K562 (cell line): ENCODE measurements around the gene CCDC69. TPM values are rescaled to one million over a fixed set of nuclear protein-coding genes. Genes with fewer than 3 reads are reported as not detected.

Source experiments
- ETV6 ChIP-seq, 3 experiments: fragments of 150-350 bp in 1 of 3; sonication (generic) in 1 of 3; formaldehyde crosslinking in 1 of 3; IDR thresholded peaks; 2 replicates each; pipeline versions ENCODE4 v1.6.1 to v1.8.0; 2014 to 2022; ENCODE audit warnings: borderline replicate concordance in 2 of 3, low read depth in 2 of 3, antibody characterized with exemption in 1 of 3, low read length in 1 of 3, mild to moderate bottlenecking in 1 of 3, missing genetic modification reagents in 1 of 3
- GATAD2B ChIP-seq: fragments of 450-650 bp; IDR thresholded peaks from 2 replicates; pipeline ENCODE4 v1.6.1; 2017; ENCODE audit warnings: mild to moderate bottlenecking, borderline replicate concordance
- PCBP2 ChIP-seq: fragments of 200-400 bp; formaldehyde crosslinking; IDR thresholded peaks from 2 replicates; pipeline ENCODE4 v1.6.1; 2018; ENCODE audit warnings: low read length, low read depth, mild to moderate bottlenecking, moderate library complexity; ENCODE audit not compliant: poor library complexity, severe bottlenecking
- RBM25 ChIP-seq: fragments of 200-400 bp; formaldehyde crosslinking; IDR thresholded peaks from 2 replicates; pipeline ENCODE4 v1.6.1; 2018; ENCODE audit warnings: low read length, low read depth, moderate library complexity; ENCODE audit not compliant: severe bottlenecking
- SP1 ChIP-seq: sonication (generic); formaldehyde crosslinking; IDR thresholded peaks from 2 replicates; pipeline ENCODE4 v1.8.1; 2022; ENCODE audit warnings: mild to moderate bottlenecking, missing genetic modification reagents
- YY1 ChIP-seq, 3 experiments: IDR thresholded peaks; 2 replicates each; pipeline ENCODE4 v1.6.1; 2011; ENCODE audit warnings: low read length in 2 of 3, mild to moderate bottlenecking in 2 of 3, moderate library complexity in 2 of 3, borderline replicate concordance in 1 of 3, control low read depth in 1 of 3, low read depth in 1 of 3; ENCODE audit not compliant: insufficient read depth in 3 of 3, insufficient replicate concordance in 2 of 3, control insufficient read depth in 1 of 3, insufficient read length in 1 of 3; ENCODE audit errors: extremely low read depth in 1 of 3
- polyA plus RNA-seq, 8 experiments: library from polyadenylated mRNA; depleted of rRNA in 4 of 8; stranded (reverse) in 5 of 8; unstranded in 3 of 8; fragments of >200 nt; fragmentation: Nextera tagmentation in 2 of 8; fragmentation: Illumina TruSeq in 1 of 8; extraction: Ambion mirVana in 2 of 8; extraction: Trizol in 1 of 8; gene quantifications; 2 replicates each; pipeline versions ENCODE4 v1.2.1 to v1.2.3, GENCODE V29; 2011 to 2014; ENCODE audit warnings: inconsistent platforms in 1 of 8, missing spikeins in 1 of 8
- total RNA-seq, 7 experiments: library from RNA; depleted of rRNA in 6 of 7; stranded (reverse); fragments of >200 nt in 6 of 7; fragmentation: Illumina TruSeq in 2 of 7; extraction: Trizol in 2 of 7; gene quantifications; 2 replicates each; pipeline versions ENCODE4 v1.2.1 to v1.2.3, GENCODE V29; 2011 to 2021; ENCODE audit warnings: low replicate concordance in 1 of 7
- TF ChIP-seq, protein P1 (sequence below), 3 experiments: fragments of 200-800 bp in 1 of 3; fragments of 250-450 bp in 1 of 3; fragments of 450-650 bp in 1 of 3; sonication (Bioruptor Pico) in 1 of 3; sonication (Bioruptor generic) in 1 of 3; formaldehyde crosslinking in 1 of 3; IDR thresholded peaks; 2 replicates each; pipeline versions ENCODE4 v1.6.1 to v1.8.0; 2016 to 2022; ENCODE audit warnings: mild to moderate bottlenecking in 2 of 3, missing genetic modification characterization in 2 of 3, missing compliant biosample characterization in 1 of 3, moderate library complexity in 1 of 3

Gene CCDC69
- total and polyA plus RNA-seq, 9 of the 15 experiments (the other 6 are each of a cell fraction or from before 2014, with no cell fraction given), result 0.65 to 12.2 (median 7.6) TPM

DNA sequence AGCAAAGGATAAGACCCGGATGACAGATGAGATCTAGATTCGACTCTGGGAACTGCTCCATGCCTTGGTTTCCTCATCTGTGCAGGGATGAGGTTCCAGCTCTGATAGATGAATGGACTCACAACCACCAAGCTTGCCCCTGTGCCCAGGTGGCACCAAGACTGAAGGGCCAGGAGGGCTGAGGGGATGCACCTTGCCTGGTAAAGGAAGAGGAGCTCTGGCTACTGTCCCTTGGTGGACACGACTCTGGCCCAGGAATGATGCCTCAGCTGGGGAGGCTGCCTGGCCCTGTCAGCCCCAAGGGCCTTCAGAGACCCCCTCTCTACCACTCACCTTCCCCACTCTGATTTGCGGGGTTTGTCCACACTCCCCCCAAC lies 41.4 kb downstream of the CCDC69 start (continued):
- TF ChIP-seq, protein P1, sequence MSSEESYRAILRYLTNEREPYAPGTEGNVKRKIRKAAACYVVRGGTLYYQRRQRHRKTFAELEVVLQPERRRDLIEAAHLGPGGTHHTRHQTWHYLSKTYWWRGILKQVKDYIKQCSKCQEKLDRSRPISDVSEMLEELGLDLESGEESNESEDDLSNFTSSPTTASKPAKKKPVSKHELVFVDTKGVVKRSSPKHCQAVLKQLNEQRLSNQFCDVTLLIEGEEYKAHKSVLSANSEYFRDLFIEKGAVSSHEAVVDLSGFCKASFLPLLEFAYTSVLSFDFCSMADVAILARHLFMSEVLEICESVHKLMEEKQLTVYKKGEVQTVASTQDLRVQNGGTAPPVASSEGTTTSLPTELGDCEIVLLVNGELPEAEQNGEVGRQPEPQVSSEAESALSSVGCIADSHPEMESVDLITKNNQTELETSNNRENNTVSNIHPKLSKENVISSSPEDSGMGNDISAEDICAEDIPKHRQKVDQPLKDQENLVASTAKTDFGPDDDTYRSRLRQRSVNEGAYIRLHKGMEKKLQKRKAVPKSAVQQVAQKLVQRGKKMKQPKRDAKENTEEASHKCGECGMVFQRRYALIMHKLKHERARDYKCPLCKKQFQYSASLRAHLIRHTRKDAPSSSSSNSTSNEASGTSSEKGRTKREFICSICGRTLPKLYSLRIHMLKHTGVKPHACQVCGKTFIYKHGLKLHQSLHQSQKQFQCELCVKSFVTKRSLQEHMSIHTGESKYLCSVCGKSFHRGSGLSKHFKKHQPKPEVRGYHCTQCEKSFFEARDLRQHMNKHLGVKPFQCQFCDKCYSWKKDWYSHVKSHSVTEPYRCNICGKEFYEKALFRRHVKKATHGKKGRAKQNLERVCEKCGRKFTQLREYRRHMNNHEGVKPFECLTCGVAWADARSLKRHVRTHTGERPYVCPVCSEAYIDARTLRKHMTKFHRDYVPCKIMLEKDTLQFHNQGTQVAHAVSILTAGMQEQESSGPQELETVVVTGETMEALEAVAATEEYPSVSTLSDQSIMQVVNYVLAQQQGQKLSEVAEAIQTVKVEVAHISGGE (CRISPR knock-in tag; IDR thresholded peaks at IDR 0.05), result no peak
- TF ChIP-seq RBM25, result no peak
- no peak for TF ChIP-seq SP1 (CRISPR knock-in tag)
- TF ChIP-seq YY1 (IDR thresholded peaks at IDR 0.05; ENCODE audit: borderline replicate concordance in 1 of 3, control insufficient read depth in 1 of 3, extremely low read depth in 1 of 3, insufficient read depth in 3 of 3, insufficient read length in 1 of 3, insufficient replicate concordance in 2 of 3, low read depth in 1 of 3, low read length in 2 of 3), result no peak
- TF ChIP-seq ETV6 (IDR thresholded peaks at IDR 0.05; ENCODE audit: borderline replicate concordance in 1 of 2, low read depth in 2 of 2, low read length in 1 of 2), result no peak
- TF ChIP-seq ETV6 (CRISPR knock-in tag; IDR thresholded peaks at IDR 0.05; ENCODE audit: borderline replicate concordance), result no peak
- no peak for TF ChIP-seq GATAD2B
- TF ChIP-seq PCBP2, result no peak
